Articular chondrocyte of knee joint (primary cell): ENCODE data around the gene EPB41L2. TPM values are rescaled to one million over a fixed set of nuclear protein-coding genes. Genes with fewer than 3 reads are reported as not detected.

ENCODE experiments used
- total RNA-seq: library from RNA; depleted of rRNA; stranded (reverse); fragments of >200 nt; gene quantifications from 2 replicates; pipeline ENCODE4 v1.2.3, GENCODE V29; 2012

The EPB41L2 gene
- total RNA-seq: 231 and 267 TPM in 2 replicates

GRCh38 chr6:131063028-131063763, at the start of gene EPB41L2:
EPB41L2 (minus strand) TSS chr6:131063245; CDS start chr6:130956485, 106,760 bp downstream.

GRCh38 chr6:130827247-130828149, 235.5 kb downstream of the EPB41L2 start, which contains the start of gene SMLR1:
SMLR1 (plus strand) TSS chr6:130827406; CDS start chr6:130827414, 8 bp downstream.

Other genes starting within 250 kb of the EPB41L2 start
- gene SMLR1, start 235.8 kb downstream of the EPB41L2 start, total RNA-seq: not detected in 2 replicates
- gene AKAP7, start 72.2 kb upstream of the EPB41L2 start, total RNA-seq: 6.3 and 9.1 TPM in 2 replicates